ENCODE results near the gene FUT3.
A peak's percentile ranks its signal among the peaks of the same experiment; 100 is the strongest.
"Not testable (repeated sequence)": the region's sequence is repeated elsewhere in the genome, so short reads cannot be mapped to it uniquely, and the experiment has no call there.

The FUT3 gene

DNA sequence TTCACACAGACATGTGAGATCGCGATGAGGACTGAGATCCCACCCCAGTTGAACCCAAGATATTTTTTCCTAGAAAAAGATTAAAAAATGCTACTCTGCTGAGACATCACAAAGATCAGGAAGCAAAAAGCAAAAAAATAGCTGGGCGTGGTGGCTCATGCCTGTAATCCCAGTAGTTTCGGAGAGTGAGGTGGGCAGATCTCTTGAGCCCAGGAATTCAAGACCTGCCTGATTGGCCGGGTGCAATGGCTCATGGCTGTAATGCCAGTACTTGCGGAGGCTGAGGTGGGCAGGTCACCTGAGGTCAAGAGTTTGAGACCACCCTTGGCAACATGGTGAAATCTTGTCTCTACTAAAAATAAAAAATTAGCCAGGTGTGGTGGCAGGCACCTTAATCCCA lies 1.1 kb downstream of the FUT3 start:
- DNase-seq (ENCODE audit: low read depth in 4 of 4, low spot score in 1 of 4) = no peak

DNA sequence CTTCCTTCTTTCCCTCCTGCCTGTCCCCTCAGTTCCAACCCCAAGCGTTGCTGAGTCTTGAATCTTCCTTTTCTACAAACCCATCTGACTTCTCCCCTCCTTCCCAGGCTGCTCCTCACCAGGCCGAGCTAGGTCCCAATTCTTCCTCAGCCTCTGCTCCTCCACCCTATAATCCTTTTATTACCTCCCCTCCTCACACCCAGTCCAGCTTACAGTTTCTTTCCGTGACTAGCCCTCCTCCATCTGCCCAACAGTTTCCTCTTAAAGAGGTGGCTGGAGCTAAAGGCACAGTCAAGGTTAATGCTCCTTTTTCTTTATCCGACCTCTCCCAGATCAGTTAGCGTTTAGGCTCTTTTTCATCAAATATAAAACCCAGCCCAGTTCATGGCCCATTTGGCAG lies 2.6 kb downstream of the FUT3 start:
- DNase-seq (ENCODE audit: low read depth in 4 of 4, low spot score in 1 of 4) = not testable (repeated sequence)

DNA sequence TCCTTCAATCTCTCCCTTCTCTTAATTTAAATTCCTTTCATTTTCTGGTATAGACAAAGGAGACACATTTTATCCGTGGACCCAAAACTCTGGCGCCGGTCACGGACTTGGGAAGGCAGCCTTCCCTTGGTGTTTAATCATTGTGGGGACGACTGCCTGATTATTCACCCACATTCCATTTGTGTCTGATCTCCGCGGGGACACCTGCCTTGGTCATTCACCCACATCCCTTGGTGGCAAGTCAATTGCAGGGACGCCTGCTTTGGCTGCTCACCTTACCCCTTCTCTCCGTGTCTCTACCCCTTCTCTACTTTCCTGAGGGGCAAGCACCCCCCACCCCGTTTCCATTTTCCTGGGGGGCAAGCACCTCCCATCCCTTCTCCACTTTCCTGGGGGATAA lies 3.4 kb downstream of the FUT3 start:
- not testable (repeated sequence) for DNase-seq (ENCODE audit: low read depth in 4 of 4, low spot score in 1 of 4)

DNA sequence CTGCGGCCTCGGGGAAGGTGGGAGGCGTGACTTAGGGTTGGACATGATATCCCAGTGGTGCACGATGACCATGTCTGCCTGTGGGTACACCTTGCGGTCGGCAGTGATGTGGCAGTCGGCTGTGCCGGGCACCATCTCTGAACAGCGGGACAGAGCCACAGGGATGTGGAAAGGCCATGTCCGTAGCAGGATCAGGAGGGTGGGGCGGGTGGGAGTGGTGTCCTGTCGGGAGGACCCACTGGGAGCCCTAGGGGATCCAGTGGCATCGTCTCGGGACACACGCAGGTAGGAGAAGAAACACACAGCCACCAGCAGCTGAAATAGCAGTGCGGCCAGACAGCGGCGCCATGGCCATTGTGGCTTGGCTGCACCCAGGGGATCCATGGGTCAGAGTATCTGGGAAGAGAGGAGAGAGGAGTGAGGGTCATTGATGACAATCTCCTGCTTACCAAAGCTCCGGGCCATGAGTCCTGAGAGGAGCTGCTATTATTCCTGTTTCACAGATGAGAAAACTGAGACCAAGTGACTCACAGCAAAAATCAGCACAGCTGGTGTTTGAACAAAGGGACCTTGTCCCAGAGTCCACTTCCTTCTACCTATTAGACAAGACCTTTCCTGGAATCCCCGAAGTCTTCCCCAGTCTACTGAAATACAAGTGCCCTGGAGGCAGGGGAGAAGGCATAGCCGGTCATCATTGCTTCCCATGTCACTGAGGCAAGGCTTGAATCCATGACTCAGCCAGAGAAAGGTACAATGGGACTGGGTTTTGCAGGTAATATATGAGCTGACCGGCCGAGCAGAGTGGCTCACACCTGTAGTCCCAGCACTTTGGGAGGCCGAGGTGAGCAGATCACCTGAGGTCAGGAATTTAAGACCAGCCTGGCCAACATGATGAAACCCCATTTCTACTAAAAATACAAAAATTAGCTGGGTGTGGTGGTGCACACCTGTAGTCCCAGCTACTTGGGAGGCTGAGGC lies 6.5 kb downstream of the FUT3 start:
- DNase-seq (ENCODE audit: low read depth in 4 of 4, low spot score in 1 of 4) = no peak

DNA sequence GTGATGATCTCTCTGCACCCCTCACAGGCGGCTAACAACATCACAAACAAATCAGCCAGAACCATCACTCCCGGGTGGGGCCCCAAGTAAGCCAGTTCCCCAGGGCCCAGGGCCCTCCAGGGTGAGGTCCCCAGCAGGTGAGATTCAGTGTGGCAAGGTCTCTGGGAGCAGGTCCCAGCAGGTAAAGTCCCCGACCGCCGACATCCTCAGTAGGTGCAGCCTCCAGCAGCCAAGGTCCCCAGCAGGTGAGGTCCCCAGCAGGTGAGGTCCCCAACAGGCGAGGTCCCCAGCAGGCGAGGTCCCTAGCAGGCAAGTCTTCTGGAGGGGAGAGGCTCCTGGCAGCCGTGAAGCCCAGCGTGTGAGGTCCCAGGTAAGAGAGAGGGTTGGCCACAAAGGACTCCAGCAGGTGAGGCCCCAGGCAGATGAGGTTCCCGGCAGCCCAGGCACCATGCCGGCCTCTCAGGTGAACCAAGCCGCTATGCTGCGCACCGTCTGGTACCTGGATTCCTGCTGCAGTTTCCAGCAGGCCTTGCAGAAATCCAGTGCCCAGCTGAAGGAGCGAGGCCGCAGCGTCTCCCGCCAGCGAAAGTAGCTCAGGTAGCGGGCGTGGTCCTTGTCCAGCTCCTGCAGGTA lies 7.8 kb downstream of the FUT3 start:
- DNase-seq (ENCODE audit: low read depth in 4 of 4, low spot score in 1 of 4) = no peak

DNA sequence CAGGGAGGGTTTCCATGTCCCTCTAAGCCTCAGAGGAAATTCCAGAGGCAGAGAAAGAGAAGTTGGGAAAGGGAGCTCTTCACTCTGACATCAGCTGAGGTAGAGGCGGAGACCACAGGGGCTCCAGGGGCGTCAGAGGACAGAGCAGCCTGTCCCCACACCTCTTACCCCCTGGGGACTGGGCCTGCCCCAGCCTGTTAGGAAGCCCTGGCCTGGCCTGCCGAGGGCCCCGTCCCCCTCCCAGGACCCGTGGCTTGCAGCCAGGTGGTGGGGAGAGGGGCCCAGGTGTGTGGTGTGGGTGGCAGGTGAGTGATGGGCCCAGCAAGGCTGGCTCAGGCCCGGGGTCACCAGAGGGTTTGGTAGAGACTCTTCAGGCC lies 9.5 kb downstream of the FUT3 start:
- not testable (repeated sequence) for DNase-seq (ENCODE audit: low read depth in 4 of 4, low spot score in 1 of 4)

DNA sequence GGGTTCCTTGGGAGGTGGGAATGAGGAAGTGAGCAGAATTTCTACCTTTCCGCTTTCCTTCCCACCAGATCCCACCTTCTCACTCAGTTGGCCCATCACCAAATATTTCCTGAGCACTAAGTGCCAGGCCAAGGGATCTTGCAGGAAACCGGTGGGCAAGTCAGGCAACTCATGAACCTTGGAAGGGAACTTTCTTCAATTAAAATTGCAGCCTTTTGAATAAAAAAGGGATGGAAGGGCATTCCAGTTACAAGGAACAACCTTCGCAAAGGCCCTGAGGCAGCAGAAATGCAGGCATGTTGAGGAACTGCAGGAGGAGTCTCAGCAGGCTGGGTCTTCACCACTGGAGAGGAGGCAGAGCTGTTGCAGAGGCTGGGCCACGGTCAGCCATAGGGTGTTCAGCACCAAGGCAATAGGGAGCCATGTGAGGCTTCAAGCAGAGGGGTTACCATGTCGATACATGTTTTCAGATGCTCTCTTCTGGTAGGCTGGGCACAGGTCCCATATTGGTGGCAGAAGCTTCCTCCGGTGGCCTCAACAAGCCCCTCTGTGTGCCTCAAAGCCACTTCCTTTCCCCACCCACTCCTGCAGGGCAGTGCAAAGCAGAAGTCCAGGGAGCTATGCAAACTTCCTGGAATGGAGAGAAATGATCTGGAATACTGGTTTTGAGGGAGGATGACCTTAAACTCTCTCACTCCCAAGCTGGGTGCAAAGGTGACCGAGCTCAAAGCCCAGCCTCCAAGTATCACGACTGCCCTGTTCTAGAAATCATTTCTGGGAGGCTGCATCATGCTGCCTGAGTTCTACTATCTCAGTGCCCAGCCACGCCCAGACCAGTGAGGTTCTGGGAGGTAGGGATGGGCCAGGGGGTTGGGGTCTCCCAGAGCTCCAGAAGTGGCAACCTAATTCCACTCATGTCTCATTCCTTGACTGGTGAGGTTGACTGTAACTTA lies 11.9 kb downstream of the FUT3 start, which contains the start of gene FUT6:
Gene FUT6, minus strand, starts transcription at position 638 of the 953 bp plus-strand sequence. CDS start 7,135 bp downstream, outside the sequence.
- no peak for DNase-seq (ENCODE audit: low read depth in 4 of 4, low spot score in 1 of 4)

DNA sequence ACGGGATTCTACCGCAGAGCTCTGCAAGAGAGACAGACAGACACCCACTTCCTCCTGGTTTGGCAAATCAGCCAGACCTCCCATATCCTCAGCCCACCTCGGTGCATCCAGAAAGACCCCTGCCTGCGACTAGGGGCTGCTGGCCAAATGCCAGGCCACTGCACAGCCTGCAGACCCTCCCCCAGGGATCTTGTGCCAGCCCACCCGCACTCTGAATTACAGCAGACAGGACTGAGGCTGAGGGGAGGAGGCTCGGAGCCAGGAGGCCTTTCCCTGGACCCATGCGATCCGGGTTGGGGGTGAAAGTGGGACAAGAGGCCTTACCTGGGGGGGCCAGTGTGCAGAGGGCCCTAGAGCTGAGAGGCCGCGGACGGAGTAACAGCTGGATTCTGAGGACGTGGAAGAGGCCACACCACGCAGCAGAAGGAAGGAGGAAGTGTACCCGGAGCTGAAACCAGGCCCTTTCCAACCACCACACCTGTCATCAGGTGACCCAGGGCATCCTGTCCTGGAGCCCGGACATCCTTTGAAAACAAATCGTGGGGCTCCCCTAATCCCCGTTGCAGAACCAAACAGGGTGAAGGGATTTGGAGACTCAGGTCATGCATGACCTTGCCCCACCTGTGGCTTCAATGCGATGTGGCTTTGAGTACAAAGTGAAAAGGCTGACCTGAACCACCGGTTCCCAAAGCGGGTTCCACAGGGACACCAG lies 12.7 kb downstream of the FUT3 start:
- no peak for DNase-seq (ENCODE audit: low read depth in 4 of 4, low spot score in 1 of 4)

DNA sequence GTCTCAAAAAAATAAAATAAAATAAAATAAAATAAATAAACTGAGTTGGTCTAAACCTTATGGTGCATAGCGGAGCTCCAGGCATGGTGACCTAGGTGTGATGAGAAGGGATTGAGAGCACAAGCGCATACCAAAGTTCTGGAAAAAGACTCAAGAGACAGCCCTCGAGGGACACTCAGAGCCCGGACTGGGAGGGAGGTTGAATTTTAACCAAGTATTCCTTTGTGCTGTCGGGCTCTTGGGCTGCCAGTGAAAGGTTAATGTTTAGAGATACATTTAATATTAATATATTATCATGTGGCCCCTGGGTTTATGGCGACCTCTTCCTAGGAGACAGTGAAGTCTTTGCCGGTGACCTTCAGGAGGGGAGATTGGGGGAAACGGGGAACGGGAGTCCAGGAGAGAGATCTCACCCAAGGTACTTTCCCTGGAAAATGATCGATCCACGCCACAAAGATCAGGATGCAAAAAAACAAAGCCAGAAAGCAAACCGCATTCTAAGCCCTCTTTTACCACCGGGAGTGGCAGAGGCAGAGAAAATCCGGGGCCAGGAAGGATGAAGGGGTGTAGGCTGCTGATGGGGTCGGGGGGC lies 13.4 kb downstream of the FUT3 start:
- DNase-seq (ENCODE audit: low read depth in 4 of 4, low spot score in 1 of 4) = no peak

DNA sequence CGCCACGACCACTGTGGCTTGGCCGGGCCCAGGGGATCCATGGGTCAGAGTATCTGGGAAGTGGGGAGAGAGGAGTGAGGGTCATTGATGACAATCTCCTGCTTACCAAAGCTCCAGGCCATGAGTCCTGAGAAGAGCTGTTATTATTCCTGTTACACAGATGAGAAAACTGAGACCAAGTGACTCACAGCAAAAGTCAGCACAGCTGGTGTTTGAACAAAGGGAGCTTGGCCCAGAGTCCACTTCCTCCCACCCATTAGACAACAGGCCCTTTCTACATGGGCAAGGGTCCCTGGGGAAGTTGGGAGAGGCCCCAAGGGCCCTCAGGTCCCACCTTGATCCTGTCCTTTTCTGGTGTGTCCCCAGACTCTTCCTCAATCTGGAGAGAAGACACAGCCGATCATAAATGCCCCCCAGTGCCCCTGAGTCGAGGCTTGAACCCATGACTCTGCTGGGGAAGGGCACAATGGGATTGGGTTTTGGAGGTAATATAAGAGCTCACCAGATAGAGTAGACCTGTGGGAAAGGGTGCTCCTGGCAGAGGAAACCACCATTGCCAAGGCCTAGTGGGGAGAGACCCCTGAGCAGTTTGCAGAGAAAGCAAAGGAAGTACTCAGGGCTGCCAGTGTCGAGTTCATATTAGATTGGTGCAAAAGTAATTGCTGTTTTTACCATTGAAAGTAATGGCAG lies 18.6 kb downstream of the FUT3 start:
- no peak for DNase-seq (ENCODE audit: low read depth in 4 of 4, low spot score in 1 of 4)

DNA sequence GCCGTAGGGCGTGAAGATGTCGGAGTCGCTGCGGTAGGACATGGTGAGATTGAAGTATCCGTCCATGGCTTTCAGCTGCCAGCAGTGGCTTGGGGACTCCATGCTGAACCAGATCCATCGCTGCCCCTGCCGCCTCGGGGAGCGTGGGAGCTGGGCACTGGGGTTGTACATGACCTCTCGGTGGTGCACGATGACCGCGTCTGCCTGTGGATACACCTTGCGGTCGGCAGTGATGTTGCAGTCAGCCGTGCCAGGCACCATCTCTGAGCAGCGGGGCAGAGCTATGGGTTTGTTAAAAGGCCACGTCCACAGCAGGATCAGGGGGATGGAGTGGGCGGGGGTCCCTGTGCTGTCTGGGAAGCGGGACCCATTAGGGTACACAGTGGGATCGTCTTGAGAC lies 19.2 kb downstream of the FUT3 start:
- no peak for DNase-seq (ENCODE audit: low read depth in 4 of 4, low spot score in 1 of 4)

DNA sequence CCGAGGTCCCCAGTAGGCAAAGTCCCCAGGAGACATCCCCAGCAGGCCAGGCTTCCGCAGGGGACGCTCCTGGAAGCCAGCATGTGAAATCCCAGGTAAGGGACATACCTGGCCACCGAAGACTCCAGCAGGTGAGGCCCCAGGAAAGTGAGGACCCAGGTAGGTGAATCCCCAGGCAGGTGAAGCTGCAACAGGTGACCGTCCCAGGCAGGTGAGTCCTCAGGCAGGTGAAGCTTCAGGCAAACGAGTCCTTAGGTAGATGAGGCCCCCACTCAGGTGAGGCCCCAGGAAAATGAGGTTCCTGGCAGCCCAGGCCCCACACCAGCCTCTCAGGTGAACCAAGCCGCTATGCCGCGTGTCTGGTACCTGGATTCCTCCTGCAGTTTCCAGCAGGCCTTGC lies 20.1 kb downstream of the FUT3 start:
- DNase-seq (ENCODE audit: low read depth in 4 of 4, low spot score in 1 of 4) = no peak

DNA sequence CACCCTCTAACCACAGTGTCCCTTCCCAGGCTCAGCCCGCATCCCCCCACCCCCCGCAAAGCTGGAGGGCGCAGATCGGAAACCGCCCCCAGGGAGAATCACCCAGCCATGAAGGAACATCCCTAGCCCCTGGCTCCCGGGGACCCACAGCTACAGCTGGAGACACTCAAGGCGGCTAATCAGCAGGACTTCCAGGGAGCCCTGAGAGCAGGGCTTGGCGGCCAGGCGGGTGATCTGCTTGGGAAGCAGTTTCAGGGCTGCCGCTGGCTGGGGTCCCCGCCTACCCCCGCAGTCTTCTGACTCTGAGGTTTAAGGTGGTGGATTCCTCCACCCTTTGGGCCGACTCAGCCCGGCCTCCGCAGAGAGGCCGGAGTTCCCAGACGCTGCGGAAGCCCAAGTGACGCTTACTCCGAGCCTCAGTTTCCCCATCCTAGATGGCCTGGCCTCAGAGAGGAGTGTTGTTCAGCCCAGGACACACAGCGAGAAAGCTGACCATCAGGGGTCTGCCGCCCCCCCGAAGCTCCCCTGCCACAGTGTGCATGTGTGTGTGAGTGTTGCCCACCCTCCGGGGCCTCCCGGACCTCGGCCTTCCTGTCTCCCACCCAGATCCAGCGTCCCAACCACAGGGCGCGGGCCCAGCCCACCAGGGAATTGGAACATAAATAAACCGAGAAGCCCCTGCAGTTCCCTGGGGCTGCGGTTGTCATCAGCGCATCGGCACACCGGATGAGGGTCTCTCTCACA lies 21.5 kb downstream of the FUT3 start:
- no peak for DNase-seq (ENCODE audit: low read depth in 4 of 4, low spot score in 1 of 4)

DNA sequence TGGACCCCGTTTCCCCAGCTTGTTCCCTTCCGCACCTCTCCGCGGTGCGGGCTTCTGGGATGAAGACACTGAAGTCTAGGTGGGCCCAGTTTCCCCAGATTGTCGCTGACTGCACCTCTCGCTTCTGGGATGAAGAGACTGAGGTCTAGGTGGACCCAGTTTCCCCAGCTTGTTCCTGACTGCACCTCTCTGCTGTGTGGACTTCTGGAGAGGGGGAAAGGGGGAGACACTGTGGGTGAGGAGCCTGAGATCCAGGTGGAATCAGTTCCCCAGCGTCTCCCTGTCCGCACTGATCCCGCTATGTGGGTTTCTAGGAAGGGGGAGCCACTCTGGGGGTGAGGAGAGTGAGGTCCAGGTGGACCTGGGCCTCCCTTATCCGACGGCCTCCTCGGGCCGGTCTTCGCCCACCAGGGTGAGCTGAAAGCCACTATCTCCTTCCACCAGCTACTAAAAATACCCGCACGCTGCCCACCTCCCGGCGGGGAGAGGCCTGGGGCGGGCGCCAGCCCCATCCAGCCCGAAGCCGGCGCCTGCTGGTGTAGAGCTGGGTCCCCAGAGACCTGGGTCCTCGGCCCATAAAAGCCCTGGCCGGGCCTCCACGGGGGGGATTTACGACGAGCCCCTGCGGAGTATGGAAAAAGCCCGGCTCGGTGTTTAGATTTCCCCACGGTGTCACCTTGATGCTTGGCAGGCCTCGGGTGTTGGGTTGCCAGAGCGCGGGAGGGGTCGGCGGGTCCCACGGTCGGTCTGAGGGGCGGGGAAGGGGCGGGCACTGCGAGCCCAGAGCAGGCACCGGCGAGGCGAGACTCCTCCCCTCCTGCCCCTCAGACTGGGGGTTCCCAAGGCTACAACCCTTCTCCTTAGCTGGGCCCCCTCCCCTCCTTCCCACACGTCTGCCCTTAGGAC lies 22.3 kb downstream of the FUT3 start:
- DNase-seq (ENCODE audit: low read depth in 4 of 4, low spot score in 1 of 4) = peak in 1 of 4 experiments; percentile 39

DNA sequence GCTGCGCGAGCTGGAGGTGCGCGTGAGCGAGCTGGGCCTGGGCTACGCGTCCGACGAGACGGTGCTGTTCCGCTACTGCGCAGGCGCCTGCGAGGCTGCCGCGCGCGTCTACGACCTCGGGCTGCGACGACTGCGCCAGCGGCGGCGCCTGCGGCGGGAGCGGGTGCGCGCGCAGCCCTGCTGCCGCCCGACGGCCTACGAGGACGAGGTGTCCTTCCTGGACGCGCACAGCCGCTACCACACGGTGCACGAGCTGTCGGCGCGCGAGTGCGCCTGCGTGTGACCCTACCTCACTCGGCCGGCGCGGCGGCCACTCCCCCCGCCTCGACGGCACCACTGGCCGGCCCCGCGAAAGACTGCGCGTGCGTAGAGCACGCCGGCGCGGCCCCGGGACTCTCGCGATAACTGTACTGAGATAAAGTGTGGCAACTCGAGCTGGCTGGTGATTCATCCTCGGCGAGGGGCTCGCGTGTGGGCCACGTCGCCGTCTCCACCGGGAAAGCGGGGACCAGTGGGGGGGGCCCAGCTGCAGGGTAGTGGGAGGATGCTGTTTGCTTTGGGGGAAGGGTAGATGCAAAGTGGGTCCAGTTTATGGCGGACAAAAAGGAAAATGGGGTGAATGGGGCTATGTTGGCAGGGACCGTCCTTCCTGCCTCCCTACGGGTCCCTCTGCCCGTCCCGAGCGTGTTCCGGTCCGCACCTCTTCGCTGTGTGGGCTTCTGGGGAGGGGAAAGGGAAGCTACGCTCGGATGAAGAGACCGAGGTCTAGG lies 23.2 kb downstream of the FUT3 start:
- peak; percentile 88 to 97 (median 92) for DNase-seq (ENCODE audit: low read depth in 4 of 4, low spot score in 1 of 4)

DNA sequence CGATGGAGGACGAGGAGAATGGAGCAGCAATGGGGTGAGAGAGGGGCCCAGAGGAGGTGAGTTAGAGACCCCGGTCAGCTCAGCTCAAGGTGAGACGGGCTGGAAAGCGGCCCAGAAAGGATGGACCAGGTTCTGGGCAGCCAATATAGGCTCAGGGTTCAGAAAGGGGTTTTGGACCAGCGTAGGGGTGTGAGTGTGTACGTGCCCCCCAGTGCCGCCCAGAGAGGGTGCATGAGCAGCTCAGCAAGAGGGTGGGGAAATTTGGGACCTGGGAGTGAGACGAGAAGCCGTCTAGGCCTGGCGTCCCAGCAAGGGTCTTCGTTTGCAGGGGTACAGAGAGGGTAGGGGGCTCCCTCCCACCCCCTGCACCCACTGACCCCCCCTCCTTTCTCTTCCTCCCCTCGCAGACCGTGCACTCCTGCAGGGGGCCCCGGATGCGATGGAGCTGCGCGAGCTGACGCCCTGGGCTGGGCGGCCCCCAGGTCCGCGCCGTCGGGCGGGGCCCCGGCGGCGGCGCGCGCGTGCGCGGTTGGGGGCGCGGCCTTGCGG lies 23.8 kb downstream of the FUT3 start:
- DNase-seq (ENCODE audit: low read depth in 4 of 4, low spot score in 1 of 4) = no peak
